Brain microvascular endothelial cell (primary cell): ENCODE results near the gene TAS2R1.

Source experiments
- DNase-seq: peaks from one replicate; pipeline ENCODE4 v3.0.0-alpha.2; 2020
- H3K27ac ChIP-seq: fragments of 250-450 bp; sonication (Bioruptor Pico); 2 replicates; pipeline ENCODE4 v1.5.1; 2020; ENCODE audit warnings: mild to moderate bottlenecking, moderate library complexity
- H3K27me3 ChIP-seq: fragments of 250-450 bp; sonication (Bioruptor Pico); replicated peaks from 2 replicates; pipeline ENCODE4 v1.5.1; 2020; ENCODE audit warnings: mild to moderate bottlenecking
- H3K36me3 ChIP-seq: fragments of 250-450 bp; sonication (Bioruptor Pico); replicated peaks from 2 replicates; pipeline ENCODE4 v1.5.1; 2020; ENCODE audit warnings: mild to moderate bottlenecking
- H3K4me3 ChIP-seq: 2 replicates; pipeline ENCODE4 v1.5.1; 2011; ENCODE audit warnings: low read depth, mild to moderate bottlenecking, control low read depth, low read length, moderate library complexity
- CTCF ChIP-seq: IDR thresholded peaks from 2 replicates; pipeline ENCODE4 v1.5.1; 2011; ENCODE audit warnings: low read depth, mild to moderate bottlenecking, moderate library complexity, low read length, control low read depth, inconsistent platforms; ENCODE audit errors: missing control alignments
- in situ Hi-C: cut with HindIII; loops from 2 replicates; pipeline ENCODE4 v1.10.0; 2017; ENCODE audit warnings: low sequenced_read_pairs, low pct_ligation_motif_present

The TAS2R1 gene

DNA sequence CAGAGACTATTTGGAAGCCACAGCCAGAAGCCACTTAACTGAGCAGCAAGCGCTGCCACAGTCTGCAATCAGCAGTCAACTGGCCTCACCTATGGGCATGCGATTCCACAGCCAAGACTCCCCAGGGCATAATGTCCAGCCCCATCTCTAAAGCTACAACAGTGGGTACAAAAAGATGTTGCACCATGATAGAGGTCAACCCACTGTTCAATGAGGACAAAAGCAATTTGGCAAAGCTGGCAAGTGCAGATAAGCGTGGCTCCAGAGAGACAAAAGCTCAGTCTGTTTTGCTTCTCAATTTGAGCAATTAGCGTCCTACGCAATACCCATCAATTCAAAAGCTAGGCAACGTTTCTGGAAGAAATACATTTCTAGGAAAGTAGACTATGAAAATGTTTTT, 3.2 kb downstream of the TAS2R1 start:
- no peak for TF ChIP-seq CTCF
- Histone ChIP-seq H3K36me3 (no peaks in the 10 kb centered on the region), H3K27me3 (no peaks in the 10 kb centered on the region), H3K27ac (no peak overlapping the region), H3K4me3 (no peak overlapping the region)
- in situ Hi-C loops, result no loop called here
- no peak for DNase-seq

DNA sequence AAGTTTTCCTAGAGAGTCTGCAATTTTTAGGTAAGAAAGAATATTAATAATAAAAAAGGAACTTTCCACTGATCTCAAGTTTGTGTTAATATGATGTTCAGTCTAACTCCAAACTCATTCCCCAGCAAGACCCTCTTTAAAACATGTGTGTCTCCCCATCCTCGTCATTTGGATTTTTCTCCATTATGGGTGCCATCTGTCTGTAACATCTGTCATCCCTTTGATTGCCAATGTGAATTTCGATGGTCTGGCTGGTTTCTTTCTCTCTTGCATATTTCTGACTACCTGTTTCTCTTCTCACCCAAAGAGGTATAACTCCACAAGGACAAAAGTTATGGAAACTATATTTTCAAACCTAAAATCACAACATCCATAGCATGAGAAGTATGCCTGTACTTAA, 4.4 kb downstream of the TAS2R1 start:
- TF ChIP-seq CTCF, result no peak
- Histone ChIP-seq H3K27ac (no peak overlapping the region), H3K27me3 (no peaks in the 10 kb centered on the region), H3K4me3 (no peak overlapping the region), H3K36me3 (no peaks in the 10 kb centered on the region)
- no peak for DNase-seq
- in situ Hi-C loops, result no loop called here

GRCh38 chr5:9625286-9625685, 4.9 kb downstream of the TAS2R1 start:
- Histone ChIP-seq H3K27ac (no peak overlapping the region), H3K36me3 (no peaks in the 10 kb centered on the region), H3K27me3 (no peaks in the 10 kb centered on the region), H3K4me3 (no peak overlapping the region)
- TF ChIP-seq CTCF, result no peak
- no peak for DNase-seq
- in situ Hi-C loops, result no loop called here

DNA sequence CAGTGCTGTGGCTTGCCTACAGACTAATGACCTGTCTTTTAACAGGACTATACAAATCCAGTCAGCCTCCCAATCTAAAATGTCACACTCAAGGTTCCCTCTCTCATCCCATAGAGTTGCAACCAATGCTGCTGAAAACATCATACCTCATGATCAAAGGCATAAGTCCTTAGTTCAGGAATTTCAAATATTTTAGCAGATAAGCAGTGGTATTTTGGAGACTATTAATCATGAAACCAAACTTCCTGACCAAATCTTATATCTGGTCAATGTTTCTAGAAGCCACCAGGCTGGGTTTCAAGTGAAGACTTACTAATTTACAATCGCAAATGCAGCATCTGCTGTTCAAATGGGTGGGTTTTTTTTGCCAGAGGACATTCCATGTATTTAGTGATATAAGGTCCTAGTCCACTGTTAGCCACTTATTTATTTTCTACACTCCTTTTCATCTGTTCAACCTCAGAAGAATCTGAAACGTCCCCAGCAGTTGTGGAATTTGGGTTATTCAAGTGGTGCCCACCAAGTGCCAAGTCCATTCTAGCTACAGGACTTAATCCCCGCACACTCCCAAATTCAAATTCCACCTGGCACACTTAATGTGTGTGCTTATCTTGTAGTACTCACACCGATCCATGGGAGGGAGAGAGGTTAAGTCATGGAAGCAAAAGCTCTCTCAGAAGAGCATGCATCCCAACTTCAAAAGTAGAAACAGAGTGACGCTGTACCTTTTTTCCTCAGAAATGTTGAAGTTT, 5.8 kb downstream of the TAS2R1 start:
- no peak for TF ChIP-seq CTCF
- no peak overlapping the region for H3K4me3 ChIP-seq
- DNase-seq, result peak; percentile 25
- no peaks in the 10 kb centered on the region for H3K27me3 ChIP-seq
- H3K27ac ChIP-seq, result no peak overlapping the region
- H3K36me3 ChIP-seq, result no peaks in the 10 kb centered on the region
- in situ Hi-C loops, result no loop called here

DNA sequence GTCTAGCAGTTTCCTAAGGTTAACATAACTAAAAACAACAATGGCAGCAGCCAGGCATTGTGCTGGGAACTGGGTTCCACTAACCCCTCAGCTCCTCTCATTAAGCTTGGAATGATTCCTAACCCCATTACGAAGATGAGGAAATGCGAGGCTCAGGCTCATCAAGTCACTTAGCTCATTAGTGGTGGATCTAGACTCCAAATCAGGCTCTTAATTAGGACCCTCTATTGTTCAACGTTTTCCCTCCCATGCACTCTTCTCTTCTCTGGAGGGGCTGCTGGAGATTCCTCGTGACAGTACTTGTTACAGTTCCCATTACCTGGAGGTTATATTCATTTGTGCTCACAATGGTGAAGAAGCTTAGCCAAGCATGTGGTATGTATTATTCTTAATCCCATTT, 6.5 kb downstream of the TAS2R1 start:
- in situ Hi-C loops, result no loop called here
- DNase-seq, result no peak

More for the DNA sequence above, 6.5 kb downstream of the TAS2R1 start:
- Histone ChIP-seq H3K36me3 (no peaks in the 10 kb centered on the region), H3K4me3 (no peak overlapping the region), H3K27ac (no peak overlapping the region), H3K27me3 (no peaks in the 10 kb centered on the region)
- TF ChIP-seq CTCF, result no peak
